Left ventricle myocardium inferior (tissue), 1 donor: ENCODE measurements around the gene NECAB3. TPM values are rescaled to one million over a fixed set of nuclear protein-coding genes. Genes with fewer than 3 reads are reported as not detected.
"Not testable (repeated sequence)": the region's sequence is repeated elsewhere in the genome, so short reads cannot be mapped to it uniquely, and the experiment has no call there.

ENCODE experiments used
- DNase-seq: peaks from one replicate; pipeline ENCODE4 v3.0.0-alpha.2; 2020
- H3K27ac ChIP-seq: fragments of 200-600 bp; replicated peaks from 2 replicates; pipeline ENCODE4 v1.8.0; 2021
- H3K27me3 ChIP-seq: fragments of 200-600 bp; 2 replicates; pipeline ENCODE4 v1.8.0; 2021; ENCODE audit warnings: low read depth
- H3K36me3 ChIP-seq: fragments of 200-600 bp; 2 replicates; pipeline ENCODE4 v1.8.0; 2021
- H3K4me1 ChIP-seq: fragments of 200-600 bp; 2 replicates; pipeline ENCODE4 v1.8.0; 2021
- H3K4me3 ChIP-seq: fragments of 200-600 bp; 2 replicates; pipeline ENCODE4 v1.8.0; 2021; ENCODE audit warnings: mild to moderate bottlenecking, moderate library complexity
- H3K9me3 ChIP-seq: fragments of 200-600 bp; replicated peaks from 2 replicates; pipeline ENCODE4 v1.8.0; 2021
- CTCF ChIP-seq: fragments of 200-600 bp; IDR thresholded peaks from 2 replicates; pipeline ENCODE4 v1.8.0; 2021; ENCODE audit warnings: antibody characterized with exemption, mild to moderate bottlenecking, borderline replicate concordance
- intact Hi-C: fragments of 100-400 bp; cut with micrococcal nuclease; formaldehyde crosslinking; loops from one replicate; pipeline ENCODE4 v1.11.0; 2022
- total RNA-seq: library from RNA; stranded (reverse); fragmentation: NEBNext Ultra II Directional; extraction: Animal tissue kit (Norgen Biotek cat#: 25700); gene quantifications from one replicate; pipeline ENCODE4 v1.2.1, GENCODE V29; 2021
- donor health status: DM: no; HTN: yes; CAD: no; lungs with severe emphysema.

Gene NECAB3
- total RNA-seq, 1 donor from 2014 or later, result 81.3 TPM

GRCh38 chr20:33636776-33637175 lies 37.5 kb downstream of the NECAB3 start:
- Histone ChIP-seq H3K36me3 (peaks cover 76% of the 10 kb centered on the region), H3K27me3 (no peaks in the 10 kb centered on the region), H3K4me3 (no peak overlapping the region), H3K4me1 (no peaks in the 10 kb centered on the region), H3K27ac (no peak overlapping the region), H3K9me3 (no peaks in the 10 kb centered on the region)
- intact Hi-C loops, result no loop called here
- no peak for TF ChIP-seq CTCF
- DNase-seq, result no peak

DNA sequence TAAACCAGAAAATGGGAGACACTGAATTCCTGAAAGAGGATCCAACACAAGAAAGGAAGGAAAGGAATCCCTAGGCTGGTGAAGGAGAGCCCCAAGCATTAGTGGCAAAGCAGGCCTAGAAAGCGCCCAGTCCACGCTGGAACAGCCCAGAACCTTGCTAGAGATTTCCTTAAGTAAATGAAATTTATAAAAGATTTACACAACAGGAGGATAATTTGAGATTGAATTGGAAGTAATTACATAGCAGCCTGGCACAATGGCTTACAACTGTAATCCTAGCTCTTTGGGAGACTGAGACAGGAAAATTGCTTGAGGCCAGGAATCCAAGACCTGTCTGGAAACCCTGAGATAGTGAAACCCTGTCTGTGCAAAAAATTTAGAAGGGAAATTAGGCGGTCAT lies 38.9 kb downstream of the NECAB3 start:
- H3K4me1 ChIP-seq, result no peaks in the 10 kb centered on the region
- no peak overlapping the region for H3K4me3 ChIP-seq
- no peak overlapping the region for H3K27ac ChIP-seq
- no peaks in the 10 kb centered on the region for H3K9me3 ChIP-seq
- TF ChIP-seq CTCF, result no peak
- H3K27me3 ChIP-seq, result no peaks in the 10 kb centered on the region
- intact Hi-C loops, result no loop called here
- no peak for DNase-seq
- H3K36me3 ChIP-seq, result peaks cover 74% of the 10 kb centered on the region

DNA sequence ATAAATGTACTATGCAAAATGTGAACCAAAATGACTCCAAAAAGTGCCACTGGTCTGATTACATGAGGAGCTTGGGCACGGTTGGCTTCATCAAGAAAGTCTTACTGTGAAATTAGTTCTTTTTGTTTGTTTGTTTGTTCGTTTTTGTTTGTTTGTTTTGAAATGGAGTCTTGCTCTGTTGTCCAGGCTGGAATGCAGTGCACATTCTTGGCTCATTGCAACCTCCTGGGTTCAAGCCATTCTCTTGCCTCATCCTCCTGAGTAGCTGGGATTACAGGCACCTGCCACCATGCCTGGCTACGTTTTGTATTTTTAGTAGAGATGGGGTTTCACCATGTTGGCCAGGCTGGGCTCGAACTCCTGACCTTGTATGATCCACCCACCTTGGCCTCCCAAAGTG lies 42.3 kb downstream of the NECAB3 start:
- H3K27ac ChIP-seq, H3K4me3 ChIP-seq, DNase-seq, H3K9me3 ChIP-seq, H3K4me1 ChIP-seq, intact Hi-C loops, H3K27me3 ChIP-seq: not testable (repeated sequence)
- H3K36me3 ChIP-seq, result peaks cover 74% of the 10 kb centered on the region

DNA sequence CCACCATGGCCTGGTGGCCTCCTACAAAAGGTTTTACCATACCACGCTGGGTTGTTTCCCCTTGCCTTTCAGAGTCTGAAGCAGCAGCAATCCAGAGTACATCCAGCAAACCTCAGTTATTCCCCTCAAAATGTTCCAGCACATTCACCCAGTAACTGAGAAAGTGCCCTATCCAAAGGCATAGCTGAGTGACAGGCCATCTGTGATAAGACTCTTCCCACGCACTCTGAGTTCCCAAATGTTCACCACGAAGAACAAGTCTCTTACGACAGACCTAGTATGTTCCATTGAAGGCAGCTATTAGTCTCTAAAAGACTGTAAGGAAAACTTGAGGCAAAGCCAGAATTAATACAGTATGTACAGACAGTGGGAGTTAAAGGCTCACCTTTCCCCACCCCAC lies 43.7 kb downstream of the NECAB3 start:
- DNase-seq, result no peak
- H3K4me3 ChIP-seq, result no peak overlapping the region
- H3K27me3 ChIP-seq, result no peaks in the 10 kb centered on the region
- peaks cover 80% of the 10 kb centered on the region for H3K36me3 ChIP-seq
- no peaks in the 10 kb centered on the region for H3K9me3 ChIP-seq
- intact Hi-C loops, result no loop called here
- H3K27ac ChIP-seq, result no peak overlapping the region
- TF ChIP-seq CTCF, result no peak
- no peaks in the 10 kb centered on the region for H3K4me1 ChIP-seq

GRCh38 chr20:33629979-33630378 lies 44.2 kb downstream of the NECAB3 start:
- Histone ChIP-seq H3K27ac (no peak overlapping the region), H3K27me3 (no peaks in the 10 kb centered on the region), H3K4me1 (no peaks in the 10 kb centered on the region), H3K4me3 (no peak overlapping the region), H3K36me3 (peaks cover 86% of the 10 kb centered on the region), H3K9me3 (no peaks in the 10 kb centered on the region)
- intact Hi-C loops, result no loop called here
- DNase-seq, result no peak
- no peak for TF ChIP-seq CTCF

GRCh38 chr20:33629533-33629932 lies 44.7 kb downstream of the NECAB3 start:
- no peaks in the 10 kb centered on the region for H3K27me3 ChIP-seq
- no peak overlapping the region for H3K4me3 ChIP-seq
- H3K9me3 ChIP-seq, result no peaks in the 10 kb centered on the region
- intact Hi-C loops, result no loop called here
- no peak for DNase-seq
- no peak for TF ChIP-seq CTCF
- H3K4me1 ChIP-seq, result no peaks in the 10 kb centered on the region
- H3K36me3 ChIP-seq, result peaks cover 90% of the 10 kb centered on the region
- H3K27ac ChIP-seq, result no peak overlapping the region
